Measurements from ENCODE around the gene ERC2. TPM values are rescaled to one million over a fixed set of nuclear protein-coding genes. Genes with fewer than 3 reads are reported as not detected.
A peak's percentile ranks its signal among the peaks of the same experiment; 100 is the strongest.

The ERC2 gene
- total RNA-seq, 3 donors from 2014 or later, result 0.64 to 7.3 (median 1.3) TPM

GRCh38 chr3:55481744-55482495, 986.3 kb downstream of the ERC2 start:
- Histone ChIP-seq H3K4me1 (no peaks in the 10 kb centered on the region), H3K36me3 (no peaks in the 10 kb centered on the region), H3K27me3 (no peaks in the 10 kb centered on the region), H3K27ac (no peak overlapping the region), H3K4me3 (peak overlapping the region; percentile 24 to 64 (median 48)), H3K9me3 (no peaks in the 10 kb centered on the region)
- no peak for TF ChIP-seq CTCF (IDR thresholded peaks at IDR 0.05)
- no peak for TF ChIP-seq POLR2AphosphoS5 (IDR thresholded peaks at IDR 0.05)
- no peak for TF ChIP-seq POLR2A (IDR thresholded peaks at IDR 0.05)
- DNase-seq (ENCODE audit: low spot score in 2 of 2), result no peak
- intact Hi-C loops (cut with DNase I; ENCODE audit: low total_unique reads), result no loop called here

- H3K27me3 ChIP-seq, result no peaks in the 10 kb centered on the region
- H3K4me1 ChIP-seq, result no peaks in the 10 kb centered on the region
- DNase-seq (ENCODE audit: low spot score in 2 of 2), result no peak
These were observed 987.1 kb downstream of the ERC2 start for GRCh38 chr3:55480911-55481743.

DNA sequence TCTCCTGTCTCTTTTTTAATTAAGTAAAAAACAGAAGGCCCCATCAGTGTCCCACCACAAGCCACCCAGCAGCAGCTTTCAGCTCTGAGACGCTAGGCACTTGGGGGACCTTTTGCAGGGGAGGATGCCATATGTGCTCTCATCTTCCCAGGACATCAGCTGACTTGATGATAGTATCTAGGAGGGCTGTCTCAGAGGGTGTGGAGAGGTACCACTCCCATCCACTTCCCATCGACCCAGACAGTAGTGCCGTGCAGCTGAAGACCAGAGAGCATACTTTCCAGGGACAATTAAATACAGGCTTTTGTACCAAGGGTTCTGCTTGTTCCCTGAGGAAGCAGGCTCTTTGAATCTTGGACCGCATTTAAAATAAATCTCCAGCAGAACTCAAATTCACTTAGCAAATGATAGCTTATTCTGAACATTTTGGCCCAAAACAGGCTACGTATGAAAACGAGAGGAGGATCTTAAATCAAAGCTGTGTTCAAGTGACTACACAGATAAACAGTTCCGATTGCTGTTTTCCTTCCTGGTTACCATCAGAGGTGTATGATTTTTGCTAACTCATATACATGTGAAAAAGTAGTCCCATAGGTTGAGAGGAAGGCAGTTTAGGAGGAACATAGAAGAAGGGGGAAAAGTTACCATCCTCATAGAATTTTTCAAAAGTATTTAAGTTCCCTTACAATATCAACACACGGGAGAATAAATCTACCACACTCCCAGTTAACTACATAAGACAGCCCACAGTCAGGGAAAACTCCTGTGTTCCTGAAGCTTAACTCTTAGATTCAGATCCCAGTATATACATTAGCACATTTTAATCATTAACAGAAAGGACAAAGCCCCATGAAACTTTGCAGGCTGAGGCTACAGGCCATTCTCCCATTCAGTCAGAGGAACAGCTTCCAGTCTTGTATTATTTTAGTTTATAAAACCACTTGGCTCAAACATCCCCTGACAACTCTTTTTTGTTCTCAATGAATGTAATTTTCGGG, 990.7 kb downstream of the ERC2 start:
- H3K9me3 ChIP-seq, result no peaks in the 10 kb centered on the region
- intact Hi-C loops (cut with DNase I; ENCODE audit: low total_unique reads), result no loop called here
- TF ChIP-seq POLR2A (IDR thresholded peaks at IDR 0.05) (no peak), POLR2AphosphoS5 (IDR thresholded peaks at IDR 0.05) (no peak), CTCF (IDR thresholded peaks at IDR 0.05) (no peak)
- H3K36me3 ChIP-seq, result no peaks in the 10 kb centered on the region
- no peak overlapping the region for H3K4me3 ChIP-seq
- no peak for DNase-seq (ENCODE audit: low spot score in 2 of 2)
- H3K4me1 ChIP-seq, result no peaks in the 10 kb centered on the region
- no peaks in the 10 kb centered on the region for H3K27me3 ChIP-seq
- no peak overlapping the region for H3K27ac ChIP-seq

More at GRCh38 chr3:55480911-55481743, 987.1 kb downstream of the ERC2 start:
- H3K4me3 ChIP-seq, result peak overlapping the region; percentile 24 to 64 (median 48)
- no peaks in the 10 kb centered on the region for H3K36me3 ChIP-seq
- TF ChIP-seq POLR2AphosphoS5 (IDR thresholded peaks at IDR 0.05), result no peak
- no peak for TF ChIP-seq CTCF (IDR thresholded peaks at IDR 0.05)
- no peak for TF ChIP-seq POLR2A (IDR thresholded peaks at IDR 0.05)
- no peaks in the 10 kb centered on the region for H3K9me3 ChIP-seq
- intact Hi-C loops (cut with DNase I; ENCODE audit: low total_unique reads), result no loop called here
- no peak overlapping the region for H3K27ac ChIP-seq

DNA sequence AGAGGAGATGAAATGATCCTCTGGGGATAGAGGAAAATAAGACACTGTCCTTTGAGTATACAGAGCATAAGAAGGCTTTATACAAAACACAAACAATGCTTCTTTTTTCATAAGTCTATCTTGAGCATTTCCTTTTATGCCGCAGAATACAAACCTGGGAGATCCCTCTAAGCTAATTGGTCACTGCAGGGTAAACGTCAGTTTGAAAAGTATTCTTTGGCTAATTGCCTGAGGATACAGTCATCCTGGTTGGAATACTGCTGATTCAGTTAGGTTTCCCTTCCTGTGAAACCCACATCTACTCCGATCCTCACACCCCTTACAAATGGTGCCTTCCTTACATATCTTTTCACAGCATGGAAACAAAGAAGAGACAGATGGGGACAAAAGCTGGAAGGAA, 991.8 kb downstream of the ERC2 start:
- Histone ChIP-seq H3K9me3 (no peaks in the 10 kb centered on the region), H3K27me3 (no peaks in the 10 kb centered on the region), H3K36me3 (no peaks in the 10 kb centered on the region), H3K4me3 (no peak overlapping the region), H3K27ac (no peak overlapping the region), H3K4me1 (no peaks in the 10 kb centered on the region)
- TF ChIP-seq CTCF (IDR thresholded peaks at IDR 0.05) (no peak), POLR2AphosphoS5 (IDR thresholded peaks at IDR 0.05) (no peak), POLR2A (IDR thresholded peaks at IDR 0.05) (no peak)
- no peak for DNase-seq (ENCODE audit: low spot score in 2 of 2)
- intact Hi-C loops (cut with DNase I; ENCODE audit: low total_unique reads), result no loop called here

Data from breast epithelium (tissue), 4 donors.